Measurements from ENCODE around the gene FBXW2. TPM values are rescaled to one million over a fixed set of nuclear protein-coding genes. Genes with fewer than 3 reads are reported as not detected.
A peak's percentile ranks its signal among the peaks of the same experiment; 100 is the strongest.

The FBXW2 gene
- total and polyA plus RNA-seq, 10 of the 15 experiments (the other 5 are each of a cell fraction or from before 2014, with no cell fraction given): 2.9 to 56.9 (median 39.1) TPM

GRCh38 chr9:120714088-120714845 lies 78.9 kb downstream of the FBXW2 start, which contains the start of gene MEGF9 (continued):
- TF ChIP-seq, protein P1, sequence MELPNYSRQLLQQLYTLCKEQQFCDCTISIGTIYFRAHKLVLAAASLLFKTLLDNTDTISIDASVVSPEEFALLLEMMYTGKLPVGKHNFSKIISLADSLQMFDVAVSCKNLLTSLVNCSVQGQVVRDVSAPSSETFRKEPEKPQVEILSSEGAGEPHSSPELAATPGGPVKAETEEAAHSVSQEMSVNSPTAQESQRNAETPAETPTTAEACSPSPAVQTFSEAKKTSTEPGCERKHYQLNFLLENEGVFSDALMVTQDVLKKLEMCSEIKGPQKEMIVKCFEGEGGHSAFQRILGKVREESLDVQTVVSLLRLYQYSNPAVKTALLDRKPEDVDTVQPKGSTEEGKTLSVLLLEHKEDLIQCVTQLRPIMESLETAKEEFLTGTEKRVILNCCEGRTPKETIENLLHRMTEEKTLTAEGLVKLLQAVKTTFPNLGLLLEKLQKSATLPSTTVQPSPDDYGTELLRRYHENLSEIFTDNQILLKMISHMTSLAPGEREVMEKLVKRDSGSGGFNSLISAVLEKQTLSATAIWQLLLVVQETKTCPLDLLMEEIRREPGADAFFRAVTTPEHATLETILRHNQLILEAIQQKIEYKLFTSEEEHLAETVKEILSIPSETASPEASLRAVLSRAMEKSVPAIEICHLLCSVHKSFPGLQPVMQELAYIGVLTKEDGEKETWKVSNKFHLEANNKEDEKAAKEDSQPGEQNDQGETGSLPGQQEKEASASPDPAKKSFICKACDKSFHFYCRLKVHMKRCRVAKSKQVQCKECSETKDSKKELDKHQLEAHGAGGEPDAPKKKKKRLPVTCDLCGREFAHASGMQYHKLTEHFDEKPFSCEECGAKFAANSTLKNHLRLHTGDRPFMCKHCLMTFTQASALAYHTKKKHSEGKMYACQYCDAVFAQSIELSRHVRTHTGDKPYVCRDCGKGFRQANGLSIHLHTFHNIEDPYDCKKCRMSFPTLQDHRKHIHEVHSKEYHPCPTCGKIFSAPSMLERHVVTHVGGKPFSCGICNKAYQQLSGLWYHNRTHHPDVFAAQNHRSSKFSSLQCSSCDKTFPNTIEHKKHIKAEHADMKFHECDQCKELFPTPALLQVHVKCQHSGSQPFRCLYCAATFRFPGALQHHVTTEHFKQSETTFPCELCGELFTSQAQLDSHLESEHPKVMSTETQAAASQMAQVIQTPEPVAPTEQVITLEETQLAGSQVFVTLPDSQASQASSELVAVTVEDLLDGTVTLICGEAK (IDR thresholded peaks at IDR 0.05; ENCODE audit: borderline replicate concordance): no peak
- TF ChIP-seq SMAD5 (IDR thresholded peaks at IDR 0.05; ENCODE audit: low read depth) (no peak), BRCA1 (IDR thresholded peaks at IDR 0.05; ENCODE audit: low read depth, low read length) (no peak), SP1 (IDR thresholded peaks at IDR 0.05; ENCODE audit: low read depth, low read length) (peak; percentile 96), ELK1 (IDR thresholded peaks at IDR 0.05; ENCODE audit: low read depth, low read length) (no peak), POU2F2 (IDR thresholded peaks at IDR 0.05; ENCODE audit: borderline replicate concordance, low read depth, low read length) (no peak), MAX (IDR thresholded peaks at IDR 0.05; ENCODE audit: low read depth, low read length) (peak; percentile 93), SUPT20H (IDR thresholded peaks at IDR 0.05; ENCODE audit: borderline replicate concordance, control insufficient read depth, low read depth, low read length) (no peak), HDAC2 (IDR thresholded peaks at IDR 0.05) (no peak), TARDBP (IDR thresholded peaks at IDR 0.05; ENCODE audit: borderline replicate concordance) (no peak), HDGF (IDR thresholded peaks at IDR 0.05) (no peak), STAT3 (IDR thresholded peaks at IDR 0.05; ENCODE audit: low read depth, low read length) (no peak), POLR2AphosphoS2 (IDR thresholded peaks at IDR 0.05; ENCODE audit: low read depth, low read length) (no peak), ATF7 (IDR thresholded peaks at IDR 0.05; ENCODE audit: low read depth) (no peak), SMARCA5 (IDR thresholded peaks at IDR 0.05) (peak; percentile 32; the same call in 1 of the 2 replicates), CREM (IDR thresholded peaks at IDR 0.05; ENCODE audit: low read depth) (peak; percentile 49; the same call in 1 of the 2 replicates), NRF1 (conservative IDR thresholded peaks at IDR 0.05; ENCODE audit: low read depth, low read length) (no peak), MTA2 (IDR thresholded peaks at IDR 0.05; ENCODE audit: low read depth) (no peak)
- TF ChIP-seq, protein P2, sequence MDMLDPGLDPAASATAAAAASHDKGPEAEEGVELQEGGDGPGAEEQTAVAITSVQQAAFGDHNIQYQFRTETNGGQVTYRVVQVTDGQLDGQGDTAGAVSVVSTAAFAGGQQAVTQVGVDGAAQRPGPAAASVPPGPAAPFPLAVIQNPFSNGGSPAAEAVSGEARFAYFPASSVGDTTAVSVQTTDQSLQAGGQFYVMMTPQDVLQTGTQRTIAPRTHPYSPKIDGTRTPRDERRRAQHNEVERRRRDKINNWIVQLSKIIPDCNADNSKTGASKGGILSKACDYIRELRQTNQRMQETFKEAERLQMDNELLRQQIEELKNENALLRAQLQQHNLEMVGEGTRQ (IDR thresholded peaks at IDR 0.05; ENCODE audit: borderline replicate concordance, low read depth, low read length): peak; percentile 94
- TF ChIP-seq, protein P3, sequence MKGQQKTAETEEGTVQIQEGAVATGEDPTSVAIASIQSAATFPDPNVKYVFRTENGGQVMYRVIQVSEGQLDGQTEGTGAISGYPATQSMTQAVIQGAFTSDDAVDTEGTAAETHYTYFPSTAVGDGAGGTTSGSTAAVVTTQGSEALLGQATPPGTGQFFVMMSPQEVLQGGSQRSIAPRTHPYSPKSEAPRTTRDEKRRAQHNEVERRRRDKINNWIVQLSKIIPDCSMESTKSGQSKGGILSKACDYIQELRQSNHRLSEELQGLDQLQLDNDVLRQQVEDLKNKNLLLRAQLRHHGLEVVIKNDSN (IDR thresholded peaks at IDR 0.05; ENCODE audit: borderline replicate concordance, extremely low read length, insufficient read depth, low read depth, low read length): peak; percentile 97

All from GM12878 (cell line).